CD4-positive, alpha-beta T cell treated with Interferon alpha-2 for 1 hour (primary cell): ENCODE results near the gene WDFY1.
A peak's percentile ranks its signal among the peaks of the same experiment; 100 is the strongest.
"Not testable (repeated sequence)": the region's sequence is repeated elsewhere in the genome, so short reads cannot be mapped to it uniquely, and the experiment has no call there.

ENCODE experiments used
- DNase-seq, 2 donors: peaks; one replicate each; pipeline ENCODE4 v3.0.0-alpha.2; 2020 to 2022

WDFY1 gene

DNA sequence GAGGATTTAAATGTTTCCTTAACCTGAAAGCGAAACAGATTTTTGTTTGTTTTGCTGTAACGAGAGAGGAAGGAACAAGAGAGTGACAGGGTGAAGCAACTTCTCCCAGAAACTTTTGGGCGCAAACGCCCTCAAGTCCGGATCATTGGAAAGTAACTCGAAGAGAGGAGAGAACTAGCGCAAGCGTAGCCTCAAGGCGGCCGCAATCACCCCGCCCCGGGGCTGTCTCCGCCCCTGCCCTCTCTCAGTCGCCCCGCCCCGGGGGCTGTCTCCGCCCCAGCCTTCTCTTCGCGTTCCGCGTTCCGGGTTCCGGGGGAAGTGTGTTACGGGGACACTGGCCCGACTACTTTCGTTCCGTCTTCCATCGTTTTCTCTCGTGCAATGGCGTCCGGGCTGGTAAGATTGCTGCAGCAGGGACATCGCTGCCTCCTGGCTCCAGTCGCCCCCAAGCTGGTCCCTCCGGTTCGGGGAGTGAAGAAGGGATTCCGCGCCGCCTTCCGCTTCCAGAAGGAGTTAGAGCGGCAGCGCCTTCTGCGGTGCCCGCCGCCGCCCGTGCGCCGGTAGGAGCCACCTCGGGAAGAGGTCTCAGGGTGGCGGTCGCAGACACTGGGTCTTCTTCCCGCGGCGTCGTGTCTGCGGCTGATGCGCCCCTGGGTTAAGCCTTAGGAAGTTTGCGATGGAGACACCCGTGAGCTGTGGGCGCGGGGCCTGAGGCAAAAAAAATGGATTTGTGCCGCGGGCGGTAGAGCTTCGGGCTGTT is 12.1 kb upstream of the WDFY1 start, which contains the start of gene MRPL44:
TSS of gene MRPL44 (plus strand) at position 372 of the 760 bp plus-strand sequence. CDS start at position 382, 10 bp downstream.
- DNase-seq = peak; percentile 93 to 96

DNA sequence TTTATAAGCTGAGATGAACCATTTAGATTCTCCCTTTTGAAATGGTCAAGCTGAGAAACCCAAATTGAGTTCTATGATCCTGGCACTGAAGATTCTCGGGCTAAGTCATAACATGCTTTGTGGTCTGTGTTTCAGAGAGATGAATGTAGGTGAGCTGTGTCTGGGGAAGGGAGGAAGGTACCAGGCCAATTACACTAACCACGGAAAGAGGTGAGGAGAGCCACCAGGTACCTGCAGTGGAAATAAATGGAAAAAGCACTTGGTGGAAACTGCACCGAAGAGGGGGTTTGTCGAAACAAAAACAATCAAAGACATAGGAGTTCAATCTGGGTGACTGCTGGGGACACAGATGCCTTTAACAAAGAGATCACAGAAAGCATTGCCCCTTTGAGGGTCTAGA is 11.2 kb upstream of the WDFY1 start:
- DNase-seq = no peak

DNA sequence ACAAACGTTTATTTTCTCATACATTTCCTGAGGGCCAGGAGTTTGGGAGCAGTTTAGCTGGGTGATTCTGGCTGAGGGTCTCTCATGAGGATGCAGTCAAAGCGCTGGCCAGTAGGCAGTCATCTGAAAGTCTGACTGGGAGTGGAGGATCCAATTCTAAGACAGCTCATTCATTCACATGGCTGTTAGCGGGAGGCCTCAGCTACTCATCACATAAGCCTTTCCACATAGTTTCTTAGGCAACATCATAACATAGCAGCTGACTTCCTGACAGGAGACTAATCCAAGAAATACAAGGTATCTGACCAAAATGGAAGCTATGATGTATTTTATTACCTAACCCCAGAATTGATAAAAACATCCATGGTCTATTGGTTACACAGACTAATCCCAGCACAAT is 9.3 kb upstream of the WDFY1 start:
- DNase-seq = no peak

- DNase-seq = no peak
Observed at GRCh38 chr2:223952280-223952968, 7.3 kb upstream of the WDFY1 start.

GRCh38 chr2:223950448-223951347 is 5.6 kb upstream of the WDFY1 start:
- no peak for DNase-seq

DNA sequence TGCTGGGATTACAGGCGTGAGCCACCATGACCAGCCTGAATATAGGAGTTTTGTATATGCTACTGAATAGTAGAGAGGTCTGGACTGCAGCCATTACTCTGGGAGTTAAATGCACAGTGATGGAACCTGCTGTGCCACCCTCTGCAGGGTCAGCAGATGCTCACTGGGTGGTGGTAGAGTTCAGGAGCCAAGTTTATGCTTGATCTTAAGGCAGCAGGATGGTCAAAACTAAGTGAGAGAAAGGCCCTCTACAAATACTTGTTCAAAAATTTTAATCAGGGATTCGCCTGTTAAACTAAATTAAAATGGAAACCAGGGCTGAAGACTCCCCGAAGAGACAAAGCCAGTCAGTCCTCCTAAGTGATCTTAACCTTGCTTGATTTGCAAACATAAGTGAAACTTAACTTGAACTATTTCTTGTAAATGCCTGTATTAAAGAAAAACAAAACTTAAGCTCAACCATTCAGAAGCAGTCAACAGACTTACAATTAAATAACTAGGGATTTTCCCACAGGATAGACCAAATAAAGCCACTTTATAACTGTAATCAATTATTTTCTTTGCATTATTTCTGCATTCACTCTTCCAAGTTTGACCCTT is 4.2 kb upstream of the WDFY1 start:
- DNase-seq = peak in 1 of 2 donors; percentile 53

- no peak for DNase-seq
Observed at GRCh38 chr2:223947711-223948205, 2.6 kb upstream of the WDFY1 start.

DNA sequence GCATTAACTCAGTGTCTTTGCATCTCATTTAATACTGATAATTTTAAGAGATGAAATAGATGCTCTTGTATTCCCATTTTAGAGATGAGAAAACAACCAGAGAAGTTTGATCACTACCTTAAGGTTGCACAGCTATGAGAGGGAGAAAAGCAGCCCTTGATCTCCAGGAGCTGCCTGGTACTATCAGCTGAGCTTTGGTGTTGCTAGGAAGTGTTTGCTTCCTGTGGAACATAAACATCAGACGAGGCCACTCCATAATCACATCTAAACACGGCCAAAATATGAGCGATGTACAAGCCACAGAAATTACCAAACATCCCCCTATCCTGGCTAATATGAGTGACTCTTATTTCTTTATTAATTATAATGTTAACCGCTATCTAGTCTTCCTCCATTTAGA is 620 bp upstream of the WDFY1 start:
- DNase-seq = no peak

GRCh38 chr2:223944166-223944702 is 901 bp downstream of the WDFY1 start:
- peak in 1 of 2 donors; percentile 31 for DNase-seq

GRCh38 chr2:223943561-223944008 is 1.6 kb downstream of the WDFY1 start:
- DNase-seq = no peak

GRCh38 chr2:223943135-223943534 is 2.0 kb downstream of the WDFY1 start:
- DNase-seq = no peak

DNA sequence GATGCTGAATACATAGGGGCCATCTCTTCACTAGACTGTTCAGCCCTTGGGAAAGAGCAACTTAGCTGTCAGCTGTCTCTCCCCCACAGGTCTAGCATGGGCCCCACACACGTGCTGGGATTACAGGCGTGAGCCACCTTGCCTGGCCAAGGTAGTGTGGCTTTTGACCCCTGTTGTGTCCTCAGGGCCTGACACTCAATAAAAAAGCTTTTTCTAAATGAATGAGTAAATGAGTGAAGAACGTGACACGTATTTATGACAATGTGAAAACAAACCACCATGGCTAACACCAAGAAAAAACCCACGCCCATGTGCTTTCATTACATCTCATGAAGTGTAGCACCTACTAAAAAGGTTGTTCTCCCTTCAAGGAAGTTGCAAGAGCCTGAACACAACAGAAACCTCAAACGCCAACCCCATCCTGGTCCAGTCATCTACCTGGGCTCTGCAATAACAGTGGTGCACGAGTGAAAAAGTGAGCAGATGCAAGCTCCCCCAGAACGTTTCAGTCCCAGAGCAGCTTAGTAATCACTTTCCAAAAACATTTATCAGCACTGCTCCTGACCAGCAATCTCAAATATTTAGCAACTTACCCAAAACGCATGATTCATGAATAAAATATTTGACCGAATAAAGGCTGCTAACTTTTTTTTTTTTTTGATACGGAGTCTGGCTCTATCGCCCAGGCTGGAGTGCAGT is 3.4 kb downstream of the WDFY1 start:
- peak; percentile 14 to 57 for DNase-seq

- DNase-seq = not testable (repeated sequence)
Observed at GRCh38 chr2:223939438-223939837, 5.7 kb downstream of the WDFY1 start.

DNA sequence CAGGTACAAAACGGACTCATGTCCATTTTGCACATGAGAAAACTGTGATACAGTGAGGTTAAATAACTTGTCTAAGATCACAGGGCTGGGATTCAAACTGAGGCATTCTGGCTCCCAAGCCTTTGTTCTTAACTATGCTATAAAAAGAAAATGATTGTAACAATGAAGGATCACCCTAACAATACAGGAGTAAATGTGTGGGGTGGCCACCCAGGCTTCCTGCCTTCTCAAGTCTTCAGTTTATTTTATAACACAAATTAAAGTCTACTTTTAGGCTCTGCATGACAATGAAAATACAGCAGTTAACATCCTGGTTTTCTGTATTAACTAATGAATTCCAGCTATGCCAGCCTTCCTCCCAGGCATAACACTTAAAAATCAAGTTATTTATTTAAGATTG is 7.6 kb downstream of the WDFY1 start:
- DNase-seq = no peak

DNA sequence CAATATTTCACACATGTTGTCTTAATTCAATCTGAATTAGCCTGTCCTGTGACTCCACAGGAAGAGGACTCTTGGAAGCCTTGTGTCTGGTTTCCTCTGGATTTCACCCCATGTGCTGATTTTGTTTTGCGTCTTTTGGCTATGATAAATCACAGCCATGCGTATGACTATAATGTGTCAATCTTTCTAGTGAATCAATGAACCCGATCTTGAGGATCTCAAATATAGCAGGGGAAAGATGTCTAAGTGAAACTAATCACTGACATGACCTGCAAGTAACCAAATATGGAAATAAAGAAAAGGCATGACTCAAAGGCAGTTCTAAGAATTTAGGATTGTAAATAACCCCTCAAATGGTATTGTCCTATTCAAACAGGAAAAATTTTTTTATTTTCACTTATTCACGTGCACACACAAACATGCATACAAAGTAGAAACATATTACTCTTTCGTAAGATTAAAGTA is 8.2 kb downstream of the WDFY1 start:
- DNase-seq = no peak

DNA sequence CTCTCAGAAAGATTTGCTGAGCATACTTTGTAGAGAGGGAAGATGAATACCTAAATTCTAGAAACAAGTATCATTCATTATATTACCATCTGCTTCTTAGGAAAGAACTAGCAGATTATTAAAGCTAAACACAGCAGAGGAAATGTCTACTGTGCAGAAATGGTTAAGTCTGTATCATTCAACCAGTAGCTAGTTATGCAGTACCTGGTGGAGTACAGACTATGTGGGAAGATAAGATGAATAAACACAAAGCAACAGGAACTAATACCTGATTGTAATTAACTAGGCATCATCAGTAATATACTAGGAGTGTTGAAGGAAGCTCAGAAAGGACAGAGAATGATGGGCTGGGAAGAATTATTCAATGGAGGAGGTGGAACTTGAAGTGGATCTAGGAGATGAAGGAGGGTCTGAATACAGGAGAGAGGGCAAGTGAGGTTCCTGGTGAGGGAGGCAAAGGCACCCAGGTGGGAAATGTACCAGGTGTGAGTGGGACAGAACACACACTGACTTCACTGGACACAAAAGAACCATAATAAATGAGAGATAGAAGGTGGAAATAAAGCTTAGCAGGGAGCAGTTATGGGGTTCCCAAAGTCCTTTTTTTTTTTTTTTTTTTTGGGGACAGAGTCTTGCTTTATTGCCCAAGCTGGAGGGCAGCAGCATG is 9.5 kb downstream of the WDFY1 start:
- DNase-seq = no peak

- DNase-seq = no peak
Observed at GRCh38 chr2:223934870-223935269, 10.3 kb downstream of the WDFY1 start.

DNA sequence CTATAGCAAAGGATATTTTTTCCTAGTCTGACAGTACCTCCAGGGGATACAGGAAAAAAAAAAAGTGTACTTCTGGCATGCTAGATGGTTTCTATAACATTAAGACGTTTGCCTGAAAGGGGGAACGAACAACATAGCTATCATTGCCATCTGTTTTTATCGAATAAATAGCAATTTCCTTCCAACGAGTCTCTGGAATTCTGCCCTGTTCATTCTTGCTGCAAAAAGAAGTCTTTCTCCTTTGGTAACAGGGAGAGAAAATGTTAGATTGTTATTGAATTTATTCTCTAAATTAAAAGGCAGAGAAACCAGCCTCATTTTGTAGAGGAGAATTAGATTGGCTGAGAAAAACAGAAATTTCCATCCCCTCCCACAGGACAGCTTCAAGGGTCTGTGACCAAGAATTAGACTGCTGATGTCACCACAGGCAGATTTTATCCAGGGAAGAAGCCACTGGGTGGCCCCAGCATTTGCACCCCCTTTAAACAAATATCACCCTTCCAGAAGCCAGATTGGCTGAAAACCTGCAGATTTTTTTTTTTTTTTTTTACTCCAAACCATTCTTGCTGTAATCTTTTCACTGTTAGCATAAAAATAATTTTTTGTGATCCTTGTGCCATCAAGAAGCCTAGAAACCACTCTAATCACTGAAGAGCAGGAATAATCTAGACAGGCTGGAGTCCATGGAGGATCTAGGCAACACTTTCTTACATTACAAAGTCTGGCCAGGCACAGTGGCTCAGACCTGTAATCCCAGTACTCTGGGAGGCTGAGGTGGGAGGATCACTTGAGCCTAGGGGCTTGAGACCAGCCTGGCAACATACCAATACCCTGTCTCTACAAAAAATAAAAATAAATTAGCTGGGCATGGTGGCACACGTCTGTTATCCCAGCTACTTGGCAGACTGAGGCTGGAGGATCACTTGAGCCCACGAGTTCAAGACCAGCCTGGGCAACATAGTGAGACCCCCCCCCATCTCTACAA is 12.0 kb downstream of the WDFY1 start:
- no peak for DNase-seq

- no peak for DNase-seq
Observed at GRCh38 chr2:223930103-223930976, 14.8 kb downstream of the WDFY1 start.
